ENCODE measurements around the gene COL1A1. TPM values are rescaled to one million over a fixed set of nuclear protein-coding genes. Genes with fewer than 3 reads are reported as not detected.

COL1A1 gene
- total RNA-seq, 1 donor from 2014 or later, result 12,796 TPM

DNA sequence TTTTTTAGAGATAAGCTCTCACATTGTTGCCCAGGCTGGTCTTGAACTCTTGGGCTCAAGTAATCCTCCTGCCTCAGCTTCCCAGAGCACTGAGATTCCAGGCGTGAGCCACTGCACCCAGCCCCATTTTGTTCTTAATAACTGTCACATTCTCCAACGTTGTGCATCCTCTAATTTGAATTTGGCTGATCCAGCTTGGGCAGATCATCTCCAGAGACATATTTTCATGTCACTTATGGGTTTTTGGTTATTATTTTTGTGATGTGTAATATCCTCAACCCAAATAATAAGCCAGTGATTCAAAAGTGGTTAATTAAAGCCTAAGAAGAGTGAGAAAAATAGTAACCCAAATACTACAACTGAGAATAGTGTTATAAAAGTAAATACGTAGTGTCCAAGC is 16.2 kb upstream of the COL1A1 start:
- TF ChIP-seq, protein P1, sequence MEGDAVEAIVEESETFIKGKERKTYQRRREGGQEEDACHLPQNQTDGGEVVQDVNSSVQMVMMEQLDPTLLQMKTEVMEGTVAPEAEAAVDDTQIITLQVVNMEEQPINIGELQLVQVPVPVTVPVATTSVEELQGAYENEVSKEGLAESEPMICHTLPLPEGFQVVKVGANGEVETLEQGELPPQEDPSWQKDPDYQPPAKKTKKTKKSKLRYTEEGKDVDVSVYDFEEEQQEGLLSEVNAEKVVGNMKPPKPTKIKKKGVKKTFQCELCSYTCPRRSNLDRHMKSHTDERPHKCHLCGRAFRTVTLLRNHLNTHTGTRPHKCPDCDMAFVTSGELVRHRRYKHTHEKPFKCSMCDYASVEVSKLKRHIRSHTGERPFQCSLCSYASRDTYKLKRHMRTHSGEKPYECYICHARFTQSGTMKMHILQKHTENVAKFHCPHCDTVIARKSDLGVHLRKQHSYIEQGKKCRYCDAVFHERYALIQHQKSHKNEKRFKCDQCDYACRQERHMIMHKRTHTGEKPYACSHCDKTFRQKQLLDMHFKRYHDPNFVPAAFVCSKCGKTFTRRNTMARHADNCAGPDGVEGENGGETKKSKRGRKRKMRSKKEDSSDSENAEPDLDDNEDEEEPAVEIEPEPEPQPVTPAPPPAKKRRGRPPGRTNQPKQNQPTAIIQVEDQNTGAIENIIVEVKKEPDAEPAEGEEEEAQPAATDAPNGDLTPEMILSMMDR (IDR thresholded peaks at IDR 0.05; ENCODE audit: insufficient read depth, low read depth, low read length), result no peak
- no peak for TF ChIP-seq EZH2 (IDR thresholded peaks at IDR 0.05; ENCODE audit: insufficient read depth, low read length)
- H3K36me3 ChIP-seq (ENCODE audit: insufficient read depth, low read length), result no peaks in the 10 kb centered on the region
- peak overlapping the region; percentile 100 for H3K27ac Mint-ChIP-seq (ENCODE audit: unreplicated experiment)
- peak overlapping the region; percentile 99 for H3K27ac ChIP-seq (ENCODE audit: low read depth, low read length)
- no peak for DNase-seq (ENCODE audit: low read depth)
- peak overlapping the region; percentile 83 for H3K4me2 ChIP-seq (ENCODE audit: low read length)
- H3K9ac ChIP-seq (ENCODE audit: low read length), result peak overlapping the region; percentile 90
- FAIRE-seq, result no peak
- no peak overlapping the region for H3K4me3 Mint-ChIP-seq (ENCODE audit: unreplicated experiment)
- no peaks in the 10 kb centered on the region for H3K27me3 ChIP-seq (ENCODE audit: insufficient read depth, low read length)
- no peaks in the 10 kb centered on the region for H4K20me1 ChIP-seq (ENCODE audit: insufficient read depth, low read length)
- H3K36me3 Mint-ChIP-seq (ENCODE audit: low read depth, unreplicated experiment), result peaks cover 5% of the 10 kb centered on the region
- H3K79me2 ChIP-seq (ENCODE audit: insufficient read depth, low read length), result peaks cover 10% of the 10 kb centered on the region
- H3K4me1 ChIP-seq (ENCODE audit: insufficient read depth, low read length), result peaks cover 60% of the 10 kb centered on the region
- H3K27me3 Mint-ChIP-seq (ENCODE audit: low read depth, unreplicated experiment), result no peaks in the 10 kb centered on the region
- H2AFZ ChIP-seq (ENCODE audit: low read depth, low read length), result no peak overlapping the region
- H3K4me3 ChIP-seq (ENCODE audit: insufficient read depth, low read depth, low read length), result no peak overlapping the region
- no peaks in the 10 kb centered on the region for H3K9me3 Mint-ChIP-seq (ENCODE audit: unreplicated experiment)
- H3K4me1 Mint-ChIP-seq (ENCODE audit: low read depth, unreplicated experiment), result peaks cover 82% of the 10 kb centered on the region
- no peaks in the 10 kb centered on the region for H3K9me3 ChIP-seq (ENCODE audit: insufficient read depth, low read depth, low read length)

DNA sequence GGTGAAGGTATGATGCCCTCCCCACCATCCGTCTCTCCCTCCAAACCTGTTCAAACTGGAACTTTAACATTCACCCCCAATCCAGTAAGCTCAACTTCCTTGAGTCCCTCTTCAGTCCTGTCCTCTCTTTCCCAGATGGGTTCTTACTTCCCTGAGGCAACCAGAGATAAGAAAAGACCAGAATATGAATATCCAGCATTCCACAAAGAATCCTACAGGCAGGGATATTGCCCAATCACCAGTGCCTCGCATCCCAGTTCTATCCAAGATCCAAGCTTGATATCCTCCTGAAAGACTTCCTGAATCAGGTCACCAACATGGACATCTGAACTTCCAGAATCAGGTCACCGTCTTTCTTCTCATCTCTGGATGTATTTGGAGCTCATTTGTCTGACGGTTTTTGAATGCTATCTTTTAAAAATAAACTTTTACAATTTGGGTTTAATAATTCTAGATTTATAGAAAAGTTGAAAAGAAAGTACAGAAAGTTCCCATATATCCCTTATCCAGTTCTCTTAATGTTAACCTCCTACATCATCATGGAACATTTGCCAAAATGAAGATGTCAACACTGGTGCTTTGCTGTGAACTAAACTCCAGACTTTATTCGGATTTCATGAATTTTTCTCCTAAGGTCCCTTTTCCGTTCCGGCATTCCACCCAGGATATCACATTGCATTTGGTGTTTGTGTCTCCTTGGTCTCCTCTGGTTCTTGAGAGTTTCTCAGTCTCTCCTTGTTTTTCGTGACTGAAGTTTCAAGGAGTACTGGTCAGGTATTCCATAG is 13.7 kb upstream of the COL1A1 start:
- Mint-ChIP-seq H3K9me3 (ENCODE audit: unreplicated experiment) (no peaks in the 10 kb centered on the region), H3K4me1 (ENCODE audit: low read depth, unreplicated experiment) (peaks cover 74% of the 10 kb centered on the region), H3K36me3 (ENCODE audit: low read depth, unreplicated experiment) (peaks cover 5% of the 10 kb centered on the region), H3K27me3 (ENCODE audit: low read depth, unreplicated experiment) (no peaks in the 10 kb centered on the region), H3K4me3 (ENCODE audit: unreplicated experiment) (peak overlapping the region; percentile 57), H3K27ac (ENCODE audit: unreplicated experiment) (peak overlapping the region; percentile 100)
- peaks cover 19% of the 10 kb centered on the region for H3K79me2 ChIP-seq (ENCODE audit: insufficient read depth, low read length)
- H3K27me3 ChIP-seq (ENCODE audit: insufficient read depth, low read length), result no peaks in the 10 kb centered on the region
- no peak overlapping the region for H3K4me3 ChIP-seq (ENCODE audit: insufficient read depth, low read depth, low read length)
- H4K20me1 ChIP-seq (ENCODE audit: insufficient read depth, low read length), result no peaks in the 10 kb centered on the region
- no peak overlapping the region for H3K4me2 ChIP-seq (ENCODE audit: low read length)
- H3K4me1 ChIP-seq (ENCODE audit: insufficient read depth, low read length), result peaks cover 60% of the 10 kb centered on the region
- H2AFZ ChIP-seq (ENCODE audit: low read depth, low read length), result no peak overlapping the region
- FAIRE-seq (no peak), DNase-seq (ENCODE audit: low read depth) (peak; percentile 32)
- H3K36me3 ChIP-seq (ENCODE audit: insufficient read depth, low read length), result no peaks in the 10 kb centered on the region
- H3K9ac ChIP-seq (ENCODE audit: low read length), result peak overlapping the region; percentile 5
- no peak for TF ChIP-seq EZH2 (IDR thresholded peaks at IDR 0.05; ENCODE audit: insufficient read depth, low read length)
- TF ChIP-seq, protein P1 (IDR thresholded peaks at IDR 0.05; ENCODE audit: insufficient read depth, low read depth, low read length), result no peak
- peak overlapping the region; percentile 29 for H3K27ac ChIP-seq (ENCODE audit: low read depth, low read length)
- H3K9me3 ChIP-seq (ENCODE audit: insufficient read depth, low read depth, low read length), result no peaks in the 10 kb centered on the region
